Measurements from ENCODE around the gene ALDH1B1. TPM values are rescaled to one million over a fixed set of nuclear protein-coding genes. Genes with fewer than 3 reads are reported as not detected.

ALDH1B1 gene
- total and polyA plus RNA-seq, 10 of the 15 experiments (the other 5 are each of a cell fraction or from before 2014, with no cell fraction given), result 8.6 to 38.5 (median 30.9) TPM

DNA sequence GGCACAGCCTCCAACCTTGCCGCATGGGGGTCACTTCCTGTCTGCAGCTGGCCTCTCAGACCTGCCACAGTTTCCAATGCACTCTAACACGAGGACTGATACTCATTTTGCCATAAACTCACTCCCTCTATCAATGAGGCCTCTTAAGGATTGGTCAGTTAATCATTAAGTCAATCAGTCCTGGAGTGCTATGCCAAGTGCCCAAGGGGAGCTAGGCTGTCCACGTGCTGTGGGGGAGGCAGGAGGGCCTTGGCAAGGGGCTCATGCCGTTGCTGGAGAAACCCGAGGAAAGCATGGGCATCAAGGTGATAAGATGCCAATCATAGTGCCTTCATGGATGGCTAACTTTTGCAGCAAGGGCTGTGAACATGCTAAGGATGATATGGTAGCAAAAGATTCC, 1.7 kb upstream of the ALDH1B1 start:
- DNase-seq (ENCODE audit: low read depth, low spot score) (no peak), FAIRE-seq (no peak), ATAC-seq (no peak)
- Histone ChIP-seq H3K9me3 (replicated peaks; ENCODE audit: control insufficient read depth, insufficient read depth, low read length) (no peaks in the 10 kb centered on the region), H4K20me1 (ENCODE audit: control insufficient read depth, insufficient read depth) (no peaks in the 10 kb centered on the region), H2AFZ (ENCODE audit: control insufficient read depth, low read depth, low read length) (no peak overlapping the region), H3K4me1 (ENCODE audit: control insufficient read depth, insufficient read depth, low read length) (peaks cover 3% of the 10 kb centered on the region; the same call in 1 of the 2 replicates), H3K79me2 (ENCODE audit: control insufficient read depth, insufficient read depth, low read length) (peaks cover 10% of the 10 kb centered on the region), H3K4me2 (ENCODE audit: control insufficient read depth, insufficient read depth) (no peak overlapping the region), H3K9ac (ENCODE audit: control insufficient read depth, insufficient read depth, low read length) (no peak overlapping the region), H3K27ac (ENCODE audit: control insufficient read depth, insufficient read depth) (no peak overlapping the region), H3K4me3 (no peak overlapping the region), H3K27me3 (replicated peaks in 1 of 2; ENCODE audit: control insufficient read depth in 2 of 2, insufficient read depth in 2 of 2, low read length in 1 of 2) (no peaks in the 10 kb centered on the region), H3K36me3 (ENCODE audit: control insufficient read depth in 2 of 2, insufficient read depth in 2 of 2, low read length in 1 of 2) (no peaks in the 10 kb centered on the region; a peak in 1 of 4 replicates)
- ChIA-PET SMC1A (ENCODE audit: uncharacterized antibody, unreplicated experiment) (interaction anchor here (0.8 to 1.1 kb wide), 2 partner anchors 18 to 25 kb away, joined by 3 read pairs; no protein-coding TSS in a partner anchor), RAD21 (ENCODE audit: unreplicated experiment) (interaction anchor here (1.0 kb wide), 1 partner anchor 19 kb away, joined by 4 read pairs; no protein-coding TSS in a partner anchor), POLR2A (interaction anchor here (1.0 kb wide), 1 partner anchor 13 kb away, joined by 3 read pairs; no protein-coding TSS in a partner anchor), CTCF (interaction anchor here (1.2 to 2.6 kb wide), 3 partner anchors 9 to 21 kb away, joined by 3 to 14 read pairs (median 5); no protein-coding TSS in a partner anchor)
- intact Hi-C loops (cut with micrococcal nuclease; ENCODE audit: unreplicated experiment), result no loop called here
- in situ Hi-C loops (cut with MboI), result no loop called here
- WGBS (ENCODE audit: insufficient coverage, insufficient replicate concordance, low lambda C conversion rate, missing lambda C conversion rate), result 45% methylated on average over 5 of the region's 5 CpGs
- TF ChIP-seq, protein P1, sequence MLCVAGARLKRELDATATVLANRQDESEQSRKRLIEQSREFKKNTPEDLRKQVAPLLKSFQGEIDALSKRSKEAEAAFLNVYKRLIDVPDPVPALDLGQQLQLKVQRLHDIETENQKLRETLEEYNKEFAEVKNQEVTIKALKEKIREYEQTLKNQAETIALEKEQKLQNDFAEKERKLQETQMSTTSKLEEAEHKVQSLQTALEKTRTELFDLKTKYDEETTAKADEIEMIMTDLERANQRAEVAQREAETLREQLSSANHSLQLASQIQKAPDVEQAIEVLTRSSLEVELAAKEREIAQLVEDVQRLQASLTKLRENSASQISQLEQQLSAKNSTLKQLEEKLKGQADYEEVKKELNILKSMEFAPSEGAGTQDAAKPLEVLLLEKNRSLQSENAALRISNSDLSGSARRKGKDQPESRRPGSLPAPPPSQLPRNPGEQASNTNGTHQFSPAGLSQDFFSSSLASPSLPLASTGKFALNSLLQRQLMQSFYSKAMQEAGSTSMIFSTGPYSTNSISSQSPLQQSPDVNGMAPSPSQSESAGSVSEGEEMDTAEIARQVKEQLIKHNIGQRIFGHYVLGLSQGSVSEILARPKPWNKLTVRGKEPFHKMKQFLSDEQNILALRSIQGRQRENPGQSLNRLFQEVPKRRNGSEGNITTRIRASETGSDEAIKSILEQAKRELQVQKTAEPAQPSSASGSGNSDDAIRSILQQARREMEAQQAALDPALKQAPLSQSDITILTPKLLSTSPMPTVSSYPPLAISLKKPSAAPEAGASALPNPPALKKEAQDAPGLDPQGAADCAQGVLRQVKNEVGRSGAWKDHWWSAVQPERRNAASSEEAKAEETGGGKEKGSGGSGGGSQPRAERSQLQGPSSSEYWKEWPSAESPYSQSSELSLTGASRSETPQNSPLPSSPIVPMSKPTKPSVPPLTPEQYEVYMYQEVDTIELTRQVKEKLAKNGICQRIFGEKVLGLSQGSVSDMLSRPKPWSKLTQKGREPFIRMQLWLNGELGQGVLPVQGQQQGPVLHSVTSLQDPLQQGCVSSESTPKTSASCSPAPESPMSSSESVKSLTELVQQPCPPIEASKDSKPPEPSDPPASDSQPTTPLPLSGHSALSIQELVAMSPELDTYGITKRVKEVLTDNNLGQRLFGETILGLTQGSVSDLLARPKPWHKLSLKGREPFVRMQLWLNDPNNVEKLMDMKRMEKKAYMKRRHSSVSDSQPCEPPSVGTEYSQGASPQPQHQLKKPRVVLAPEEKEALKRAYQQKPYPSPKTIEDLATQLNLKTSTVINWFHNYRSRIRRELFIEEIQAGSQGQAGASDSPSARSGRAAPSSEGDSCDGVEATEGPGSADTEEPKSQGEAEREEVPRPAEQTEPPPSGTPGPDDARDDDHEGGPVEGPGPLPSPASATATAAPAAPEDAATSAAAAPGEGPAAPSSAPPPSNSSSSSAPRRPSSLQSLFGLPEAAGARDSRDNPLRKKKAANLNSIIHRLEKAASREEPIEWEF (IDR thresholded peaks at IDR 0.05; ENCODE audit: insufficient replicate concordance, low read depth, low read length), result no peak
- TF ChIP-seq ASH2L (IDR thresholded peaks at IDR 0.05; ENCODE audit: borderline replicate concordance, low read depth) (no peak), MEF2A (IDR thresholded peaks at IDR 0.05; ENCODE audit: insufficient read depth, low read depth, low read length) (no peak), CREM (IDR thresholded peaks at IDR 0.05; ENCODE audit: low read depth) (no peak), ZNF274 (IDR thresholded peaks at IDR 0.05; ENCODE audit: insufficient read depth, insufficient read length) (no peak), ESRRA (IDR thresholded peaks at IDR 0.05; ENCODE audit: low read length) (no peak)
- no TSS peak for BruUV-seq (replicated peaks)
